ENCODE measurements around the gene MGAT5B. TPM values are rescaled to one million over a fixed set of nuclear protein-coding genes. Genes with fewer than 3 reads are reported as not detected.
A peak's percentile ranks its signal among the peaks of the same experiment; 100 is the strongest.

MGAT5B gene
- total and polyA plus RNA-seq, 2 of the 13 experiments (the other 11 are each of a cell fraction or from before 2014, with no cell fraction given): 0.07 to 0.13 TPM

- TF ChIP-seq HMGXB4 (CRISPR knock-in tag; IDR thresholded peaks at IDR 0.05; ENCODE audit: borderline replicate concordance in 1 of 2, low read depth in 1 of 2) (no peak), SALL1 (CRISPR knock-in tag; IDR thresholded peaks at IDR 0.05) (peak; percentile 10; the same call in 1 of the 2 replicates), NR1H2 (CRISPR knock-in tag; IDR thresholded peaks at IDR 0.05; ENCODE audit: borderline replicate concordance, low read depth) (no peak), ZNF260 (CRISPR knock-in tag; IDR thresholded peaks at IDR 0.05; ENCODE audit: borderline replicate concordance, low read depth) (no peak), ZNF496 (CRISPR knock-in tag; IDR thresholded peaks at IDR 0.05; ENCODE audit: insufficient replicate concordance) (no peak), KDM5B (CRISPR knock-in tag; IDR thresholded peaks at IDR 0.05; ENCODE audit: borderline replicate concordance) (no peak), REL (CRISPR knock-in tag; conservative IDR thresholded peaks at IDR 0.05) (no peak), HNF4A (CRISPR knock-in tag; IDR thresholded peaks at IDR 0.05) (peak; percentile 27; the same call in 1 of the 2 replicates), EZH2 (conservative IDR thresholded peaks at IDR 0.05; ENCODE audit: low read depth, low read length) (no peak), TGIF2 (CRISPR knock-in tag; IDR thresholded peaks at IDR 0.05) (no peak), SUZ12 (IDR thresholded peaks at IDR 0.05; ENCODE audit: low read depth, low read length) (no peak), KAT2B (IDR thresholded peaks at IDR 0.05; ENCODE audit: borderline replicate concordance, low read depth, low read length) (no peak), FOXO1 (CRISPR knock-in tag; IDR thresholded peaks at IDR 0.05) (no peak), GATAD1 (CRISPR knock-in tag; IDR thresholded peaks at IDR 0.05) (no peak), FOSL2 (CRISPR knock-in tag; IDR thresholded peaks at IDR 0.05) (peak; percentile 63; the same call in 1 of the 2 replicates), SSRP1 (CRISPR knock-in tag; IDR thresholded peaks at IDR 0.05) (no peak)
- TF ChIP-seq, protein P1, sequence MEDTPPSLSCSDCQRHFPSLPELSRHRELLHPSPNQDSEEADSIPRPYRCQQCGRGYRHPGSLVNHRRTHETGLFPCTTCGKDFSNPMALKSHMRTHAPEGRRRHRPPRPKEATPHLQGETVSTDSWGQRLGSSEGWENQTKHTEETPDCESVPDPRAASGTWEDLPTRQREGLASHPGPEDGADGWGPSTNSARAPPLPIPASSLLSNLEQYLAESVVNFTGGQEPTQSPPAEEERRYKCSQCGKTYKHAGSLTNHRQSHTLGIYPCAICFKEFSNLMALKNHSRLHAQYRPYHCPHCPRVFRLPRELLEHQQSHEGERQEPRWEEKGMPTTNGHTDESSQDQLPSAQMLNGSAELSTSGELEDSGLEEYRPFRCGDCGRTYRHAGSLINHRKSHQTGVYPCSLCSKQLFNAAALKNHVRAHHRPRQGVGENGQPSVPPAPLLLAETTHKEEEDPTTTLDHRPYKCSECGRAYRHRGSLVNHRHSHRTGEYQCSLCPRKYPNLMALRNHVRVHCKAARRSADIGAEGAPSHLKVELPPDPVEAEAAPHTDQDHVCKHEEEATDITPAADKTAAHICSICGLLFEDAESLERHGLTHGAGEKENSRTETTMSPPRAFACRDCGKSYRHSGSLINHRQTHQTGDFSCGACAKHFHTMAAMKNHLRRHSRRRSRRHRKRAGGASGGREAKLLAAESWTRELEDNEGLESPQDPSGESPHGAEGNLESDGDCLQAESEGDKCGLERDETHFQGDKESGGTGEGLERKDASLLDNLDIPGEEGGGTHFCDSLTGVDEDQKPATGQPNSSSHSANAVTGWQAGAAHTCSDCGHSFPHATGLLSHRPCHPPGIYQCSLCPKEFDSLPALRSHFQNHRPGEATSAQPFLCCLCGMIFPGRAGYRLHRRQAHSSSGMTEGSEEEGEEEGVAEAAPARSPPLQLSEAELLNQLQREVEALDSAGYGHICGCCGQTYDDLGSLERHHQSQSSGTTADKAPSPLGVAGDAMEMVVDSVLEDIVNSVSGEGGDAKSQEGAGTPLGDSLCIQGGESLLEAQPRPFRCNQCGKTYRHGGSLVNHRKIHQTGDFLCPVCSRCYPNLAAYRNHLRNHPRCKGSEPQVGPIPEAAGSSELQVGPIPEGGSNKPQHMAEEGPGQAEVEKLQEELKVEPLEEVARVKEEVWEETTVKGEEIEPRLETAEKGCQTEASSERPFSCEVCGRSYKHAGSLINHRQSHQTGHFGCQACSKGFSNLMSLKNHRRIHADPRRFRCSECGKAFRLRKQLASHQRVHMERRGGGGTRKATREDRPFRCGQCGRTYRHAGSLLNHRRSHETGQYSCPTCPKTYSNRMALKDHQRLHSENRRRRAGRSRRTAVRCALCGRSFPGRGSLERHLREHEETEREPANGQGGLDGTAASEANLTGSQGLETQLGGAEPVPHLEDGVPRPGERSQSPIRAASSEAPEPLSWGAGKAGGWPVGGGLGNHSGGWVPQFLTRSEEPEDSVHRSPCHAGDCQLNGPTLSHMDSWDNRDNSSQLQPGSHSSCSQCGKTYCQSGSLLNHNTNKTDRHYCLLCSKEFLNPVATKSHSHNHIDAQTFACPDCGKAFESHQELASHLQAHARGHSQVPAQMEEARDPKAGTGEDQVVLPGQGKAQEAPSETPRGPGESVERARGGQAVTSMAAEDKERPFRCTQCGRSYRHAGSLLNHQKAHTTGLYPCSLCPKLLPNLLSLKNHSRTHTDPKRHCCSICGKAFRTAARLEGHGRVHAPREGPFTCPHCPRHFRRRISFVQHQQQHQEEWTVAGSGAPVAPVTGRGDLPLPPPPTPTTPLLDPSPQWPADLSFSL (CRISPR knock-in tag; IDR thresholded peaks at IDR 0.05): no peak
- TF ChIP-seq, protein P2, sequence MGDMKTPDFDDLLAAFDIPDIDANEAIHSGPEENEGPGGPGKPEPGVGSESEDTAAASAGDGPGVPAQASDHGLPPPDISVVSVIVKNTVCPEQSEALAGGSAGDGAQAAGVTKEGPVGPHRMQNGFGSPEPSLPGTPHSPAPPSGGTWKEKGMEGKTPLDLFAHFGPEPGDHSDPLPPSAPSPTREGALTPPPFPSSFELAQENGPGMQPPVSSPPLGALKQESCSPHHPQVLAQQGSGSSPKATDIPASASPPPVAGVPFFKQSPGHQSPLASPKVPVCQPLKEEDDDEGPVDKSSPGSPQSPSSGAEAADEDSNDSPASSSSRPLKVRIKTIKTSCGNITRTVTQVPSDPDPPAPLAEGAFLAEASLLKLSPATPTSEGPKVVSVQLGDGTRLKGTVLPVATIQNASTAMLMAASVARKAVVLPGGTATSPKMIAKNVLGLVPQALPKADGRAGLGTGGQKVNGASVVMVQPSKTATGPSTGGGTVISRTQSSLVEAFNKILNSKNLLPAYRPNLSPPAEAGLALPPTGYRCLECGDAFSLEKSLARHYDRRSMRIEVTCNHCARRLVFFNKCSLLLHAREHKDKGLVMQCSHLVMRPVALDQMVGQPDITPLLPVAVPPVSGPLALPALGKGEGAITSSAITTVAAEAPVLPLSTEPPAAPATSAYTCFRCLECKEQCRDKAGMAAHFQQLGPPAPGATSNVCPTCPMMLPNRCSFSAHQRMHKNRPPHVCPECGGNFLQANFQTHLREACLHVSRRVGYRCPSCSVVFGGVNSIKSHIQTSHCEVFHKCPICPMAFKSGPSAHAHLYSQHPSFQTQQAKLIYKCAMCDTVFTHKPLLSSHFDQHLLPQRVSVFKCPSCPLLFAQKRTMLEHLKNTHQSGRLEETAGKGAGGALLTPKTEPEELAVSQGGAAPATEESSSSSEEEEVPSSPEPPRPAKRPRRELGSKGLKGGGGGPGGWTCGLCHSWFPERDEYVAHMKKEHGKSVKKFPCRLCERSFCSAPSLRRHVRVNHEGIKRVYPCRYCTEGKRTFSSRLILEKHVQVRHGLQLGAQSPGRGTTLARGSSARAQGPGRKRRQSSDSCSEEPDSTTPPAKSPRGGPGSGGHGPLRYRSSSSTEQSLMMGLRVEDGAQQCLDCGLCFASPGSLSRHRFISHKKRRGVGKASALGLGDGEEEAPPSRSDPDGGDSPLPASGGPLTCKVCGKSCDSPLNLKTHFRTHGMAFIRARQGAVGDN (CRISPR knock-in tag; IDR thresholded peaks at IDR 0.05): peak; percentile 51
Observed at GRCh38 chr17:76998839-76999238, 130.6 kb downstream of the MGAT5B start (continued).

Data from HepG2 (cell line).